Measurements from ENCODE around the gene TBC1D9. TPM values are rescaled to one million over a fixed set of nuclear protein-coding genes. Genes with fewer than 3 reads are reported as not detected.

Gene TBC1D9
- total RNA-seq, 1 donor from 2014 or later = 20.3 TPM

- no peak overlapping the region for H3K4me3 ChIP-seq (ENCODE audit: low read depth, low read length)
- DNase-seq (ENCODE audit: low read depth) = no peak
- TF ChIP-seq CTCF (conservative IDR thresholded peaks at IDR 0.05; ENCODE audit: low read depth, low read length) = no peak
Observed at GRCh38 chr4:140717313-140717712, 38.9 kb downstream of the TBC1D9 start.

GRCh38 chr4:140715119-140715518, 41.1 kb downstream of the TBC1D9 start:
- TF ChIP-seq CTCF (conservative IDR thresholded peaks at IDR 0.05; ENCODE audit: low read depth, low read length) = no peak
- DNase-seq (ENCODE audit: low read depth) = no peak
- no peak overlapping the region for H3K4me3 ChIP-seq (ENCODE audit: low read depth, low read length)

- no peak for DNase-seq (ENCODE audit: low read depth)
- TF ChIP-seq CTCF (conservative IDR thresholded peaks at IDR 0.05; ENCODE audit: low read depth, low read length) = no peak
- no peak overlapping the region for H3K4me3 ChIP-seq (ENCODE audit: low read depth, low read length)
Observed at GRCh38 chr4:140711910-140712309, 44.3 kb downstream of the TBC1D9 start.

DNA sequence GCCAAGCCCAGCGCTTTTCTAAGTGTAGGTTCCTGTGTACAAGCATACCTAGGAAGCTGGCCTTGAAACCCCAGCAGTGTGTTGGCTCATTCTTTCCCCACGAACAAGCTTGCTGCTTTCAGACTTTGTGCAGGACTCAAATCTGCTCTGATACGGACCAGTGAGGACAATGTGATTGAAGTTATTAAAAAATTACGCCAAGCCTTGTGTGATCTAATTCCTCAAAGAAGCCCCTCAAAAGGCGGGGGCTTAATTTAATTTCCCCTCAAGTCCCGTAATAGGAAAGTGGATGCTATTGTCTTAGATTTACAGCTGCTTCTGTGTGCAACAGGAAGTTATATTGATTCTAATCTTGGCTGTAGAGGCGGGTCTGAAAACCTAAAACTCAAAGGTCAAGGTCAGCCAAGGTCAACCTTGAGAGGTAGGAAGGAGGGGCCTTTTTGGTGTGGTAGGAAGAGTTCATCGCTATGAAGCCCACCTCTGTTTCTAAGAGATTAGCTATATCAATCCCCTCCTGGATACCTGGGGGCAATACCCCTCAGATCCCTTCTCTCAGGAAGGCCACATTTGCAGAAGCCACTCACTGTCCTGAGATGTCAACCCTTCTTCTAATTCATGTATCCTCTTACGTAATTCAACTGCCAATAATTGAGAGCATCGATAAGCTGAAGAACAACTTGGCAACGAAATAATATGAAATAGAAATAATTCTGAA, 45.1 kb downstream of the TBC1D9 start:
- TF ChIP-seq CTCF (conservative IDR thresholded peaks at IDR 0.05; ENCODE audit: low read depth, low read length) = no peak
- H3K4me3 ChIP-seq (ENCODE audit: low read depth, low read length) = no peak overlapping the region
- DNase-seq (ENCODE audit: low read depth) = no peak

GRCh38 chr4:140707325-140707724, 48.9 kb downstream of the TBC1D9 start:
- no peak for TF ChIP-seq CTCF (conservative IDR thresholded peaks at IDR 0.05; ENCODE audit: low read depth, low read length)
- DNase-seq (ENCODE audit: low read depth) = no peak
- H3K4me3 ChIP-seq (ENCODE audit: low read depth, low read length) = no peak overlapping the region

- H3K4me3 ChIP-seq (ENCODE audit: low read depth, low read length) = no peak overlapping the region
- no peak for TF ChIP-seq CTCF (conservative IDR thresholded peaks at IDR 0.05; ENCODE audit: low read depth, low read length)
- no peak for DNase-seq (ENCODE audit: low read depth)
Observed at GRCh38 chr4:140706665-140707064, 49.5 kb downstream of the TBC1D9 start.

- H3K4me3 ChIP-seq (ENCODE audit: low read depth, low read length) = no peak overlapping the region
- TF ChIP-seq CTCF (conservative IDR thresholded peaks at IDR 0.05; ENCODE audit: low read depth, low read length) = no peak
- DNase-seq (ENCODE audit: low read depth) = no peak
Observed at GRCh38 chr4:140706276-140706625, 49.9 kb downstream of the TBC1D9 start.

Data from epithelial cell of proximal tubule (primary cell).